Tibial nerve (tissue), 3 donors: ENCODE measurements around the gene REG1A.

ENCODE experiments used
- POLR2A ChIP-seq, 2 donors: fragments of 450-650 bp; IDR thresholded peaks; one replicate each; pipeline ENCODE4 v1.6.1; 2017; ENCODE audit warnings: antibody characterized with exemption in 2 of 2, mild to moderate bottlenecking in 2 of 2, moderate library complexity in 2 of 2
- TF ChIP-seq, protein P1 (sequence below), 5 experiments: fragments of 200-600 bp in 3 of 5; fragments of 450-650 bp in 2 of 5; sonication (generic) in 3 of 5; IDR thresholded peaks; one replicate each; pipeline ENCODE4 v1.5.1; 2016 to 2019; ENCODE audit warnings: antibody characterized with exemption in 5 of 5, mild to moderate bottlenecking in 3 of 5, moderate library complexity in 2 of 5

DNA sequence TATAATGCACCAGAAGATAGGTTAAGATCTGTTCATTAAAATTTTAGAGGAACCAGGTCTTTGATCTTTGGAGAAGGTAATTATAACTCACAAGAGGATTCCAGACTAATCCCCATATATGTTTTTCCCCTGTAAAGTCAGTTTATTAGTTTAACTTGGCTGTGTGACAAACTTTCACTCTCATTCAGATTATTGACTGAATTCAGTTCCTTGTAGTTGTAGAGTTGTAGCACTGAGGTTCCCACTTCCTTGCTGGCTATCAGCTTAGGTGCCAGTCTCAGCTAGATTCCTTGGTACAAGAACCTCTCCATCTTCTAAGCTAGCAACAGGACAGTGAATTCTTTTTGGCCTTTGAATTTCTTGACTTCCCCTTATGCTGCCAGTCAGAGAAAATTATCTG, 19.1 kb downstream of the REG1A start:
- TF ChIP-seq, protein P1, sequence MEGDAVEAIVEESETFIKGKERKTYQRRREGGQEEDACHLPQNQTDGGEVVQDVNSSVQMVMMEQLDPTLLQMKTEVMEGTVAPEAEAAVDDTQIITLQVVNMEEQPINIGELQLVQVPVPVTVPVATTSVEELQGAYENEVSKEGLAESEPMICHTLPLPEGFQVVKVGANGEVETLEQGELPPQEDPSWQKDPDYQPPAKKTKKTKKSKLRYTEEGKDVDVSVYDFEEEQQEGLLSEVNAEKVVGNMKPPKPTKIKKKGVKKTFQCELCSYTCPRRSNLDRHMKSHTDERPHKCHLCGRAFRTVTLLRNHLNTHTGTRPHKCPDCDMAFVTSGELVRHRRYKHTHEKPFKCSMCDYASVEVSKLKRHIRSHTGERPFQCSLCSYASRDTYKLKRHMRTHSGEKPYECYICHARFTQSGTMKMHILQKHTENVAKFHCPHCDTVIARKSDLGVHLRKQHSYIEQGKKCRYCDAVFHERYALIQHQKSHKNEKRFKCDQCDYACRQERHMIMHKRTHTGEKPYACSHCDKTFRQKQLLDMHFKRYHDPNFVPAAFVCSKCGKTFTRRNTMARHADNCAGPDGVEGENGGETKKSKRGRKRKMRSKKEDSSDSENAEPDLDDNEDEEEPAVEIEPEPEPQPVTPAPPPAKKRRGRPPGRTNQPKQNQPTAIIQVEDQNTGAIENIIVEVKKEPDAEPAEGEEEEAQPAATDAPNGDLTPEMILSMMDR (IDR thresholded peaks at IDR 0.05), result no peak
- TF ChIP-seq POLR2A (IDR thresholded peaks at IDR 0.05), result no peak
